Heart left ventricle (tissue), 16 donors: ENCODE data around the gene ATF6. TPM values are rescaled to one million over a fixed set of nuclear protein-coding genes. Genes with fewer than 3 reads are reported as not detected.

Source experiments
- ATAC-seq, 4 donors: fragments of 200-7000 bp; cut with Tn5 transposase; one replicate each; pipeline ENCODE4 v1.9.1; 2020 to 2022; ENCODE audit warnings: moderate library complexity in 4 of 4, mild to moderate bottlenecking in 3 of 4, moderate number of reproducible peaks in 1 of 4
- DNase-seq, 5 donors: peaks; one replicate each; pipeline ENCODE4 v3.0.0-alpha.2; 2020
- H3K27ac ChIP-seq, 12 donors: fragments of 200-600 bp; sonication (generic) in 4 of 12; one replicate each; pipeline versions ENCODE4 v1.5.0 to v1.8.0; 2016 to 2022; ENCODE audit warnings: mild to moderate bottlenecking in 2 of 12
- H3K27me3 ChIP-seq, 9 donors: fragments of 200-600 bp; sonication (generic) in 2 of 9; one replicate each; pipeline versions ENCODE4 v1.5.1 to v1.8.0; 2016 to 2022; ENCODE audit warnings: mild to moderate bottlenecking in 3 of 9
- H3K36me3 ChIP-seq, 9 donors: fragments of 200-600 bp; sonication (generic) in 2 of 9; one replicate each; pipeline versions ENCODE4 v1.5.0 to v1.8.0; 2018 to 2022; ENCODE audit warnings: mild to moderate bottlenecking in 2 of 9
- H3K4me1 ChIP-seq, 12 donors: fragments of 200-600 bp; sonication (generic) in 4 of 12; one replicate each; pipeline versions ENCODE4 v1.5.0 to v1.8.0; 2016 to 2022; ENCODE audit warnings: mild to moderate bottlenecking in 3 of 12
- H3K4me3 ChIP-seq, 12 donors: fragments of 200-600 bp; sonication (generic) in 4 of 12; one replicate each; pipeline versions ENCODE4 v1.5.0 to v1.8.0; 2017 to 2022; ENCODE audit warnings: mild to moderate bottlenecking in 9 of 12, moderate library complexity in 4 of 12
- H3K9me3 ChIP-seq, 12 donors: fragments of 200-600 bp; sonication (generic) in 4 of 12; one replicate each; pipeline versions ENCODE4 v1.5.0 to v1.8.0; 2016 to 2022; ENCODE audit warnings: mild to moderate bottlenecking in 1 of 12
- POLR2A ChIP-seq, 2 donors: fragments of 450-650 bp; IDR thresholded peaks; one replicate each; pipeline ENCODE4 v1.6.1; 2017; ENCODE audit warnings: antibody characterized with exemption in 2 of 2, mild to moderate bottlenecking in 2 of 2, moderate library complexity in 2 of 2
- WGBS, 4 donors: extraction: QIAGEN DNeasy Blood & Tissue Kit in 2 of 4; methylation state at CpG; one replicate each; pipeline versions ENCODE4 v1.1.5 to v1.1.7; 2013 to 2018; 5-methylcytosine and 5-hydroxymethylcytosine counted together
- intact Hi-C, 10 donors: fragments of 100-400 bp; cut with DNase I; formaldehyde crosslinking; loops; one replicate each; pipeline versions ENCODE4 v1.11.1 to v1.14.2; 2022
- polyA plus RNA-seq, 2 donors: library from polyadenylated mRNA; stranded (reverse); fragments of 200-250 nt; gene quantifications; one replicate each; pipeline ENCODE4 v1.2.3, GENCODE V29; 2013
- total RNA-seq, 9 donors: library from RNA; depleted of rRNA in 2 of 9; stranded (reverse); fragments of >200 nt in 2 of 9; fragmentation: NEBNext Ultra II Directional in 3 of 9; extraction: Animal tissue kit (Norgen Biotek cat#: 25700) in 3 of 9; gene quantifications; one replicate each; pipeline versions ENCODE4 v1.1.0 to v1.2.4, GENCODE V29; 2016 to 2023
- TF ChIP-seq, protein P1 (sequence below), 12 donors: fragments of 200-600 bp; sonication (generic) in 4 of 12; IDR thresholded peaks; one replicate each; pipeline versions ENCODE4 v1.5.0 to v1.8.0; 2018 to 2022; ENCODE audit warnings: antibody characterized with exemption in 12 of 12, mild to moderate bottlenecking in 5 of 12
- donor health status: ischemic (EF 13 %, LVEDD 7.1; RV severe dilation, severe dysfunction).
- donor health status: healthy with polysubstance abuse.
- donor health status: DM: no; HTN: yes; CAD: no.
- donor health status: DM: no; HTN: no; CAD: no.
- donor health status: ischemic (EF 25% LVEDD 6.9; RV normal size, moderate dysfunction).
- donor health status: ischemic (EF 25% LVEDD 5.7; RV mildly dilated, moderate dysfunction).
- donor health status: healthy.
- donor health status: DM: yes; HTN: yes; CAD: no.
- donor health status: ischemic (EF 35%, LVEDD 5.7; RV mildly dilated, moderate dysfunction).
- donor health status: nonischemic (EF 11% LVEDD 7.7; RV severe dilation, severe dysfunction).
- donor health status: DM: yes; HTN: yes; CAD: no.
- donor health status: PGD.
- donor health status: ischemic (EF 29% LVEDD 5.4; RV normal size, mild dysfunction).
- donor health status: nonischemic (EF 23%, LVEDD 6.1; RV moderate dilation, normal function).

Gene ATF6
- total and polyA plus RNA-seq, 11 donors, result 3.0 to 24.4 (median 16.3) TPM

DNA sequence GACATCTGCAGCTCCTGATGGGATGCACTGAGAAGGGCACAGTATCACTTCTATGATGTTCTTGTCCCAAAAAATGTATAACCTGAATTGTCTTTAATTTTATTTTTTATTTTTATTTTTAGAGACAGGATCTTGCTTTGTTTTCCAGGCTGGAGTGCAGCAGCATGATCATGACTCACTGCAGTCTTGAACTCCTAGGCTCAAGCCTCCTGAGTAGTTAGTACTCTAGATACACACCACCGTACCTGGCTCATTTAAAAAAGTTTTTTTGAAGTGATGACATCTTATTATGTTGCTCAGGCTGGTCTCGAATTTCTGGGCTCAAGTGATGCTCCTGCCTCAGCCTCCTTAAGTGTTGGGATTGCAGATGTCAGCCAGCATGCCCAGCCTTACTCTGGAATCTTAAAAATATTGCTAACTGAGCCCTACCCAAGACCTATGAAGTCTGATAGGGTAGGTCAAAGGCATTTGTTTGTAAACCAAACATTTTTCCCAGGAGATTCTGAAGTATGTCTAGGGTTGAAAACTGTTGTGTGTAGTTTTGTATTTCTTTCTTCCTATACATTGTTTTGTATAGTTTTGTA, 68.9 kb downstream of the ATF6 start:
- TF ChIP-seq, protein P1, sequence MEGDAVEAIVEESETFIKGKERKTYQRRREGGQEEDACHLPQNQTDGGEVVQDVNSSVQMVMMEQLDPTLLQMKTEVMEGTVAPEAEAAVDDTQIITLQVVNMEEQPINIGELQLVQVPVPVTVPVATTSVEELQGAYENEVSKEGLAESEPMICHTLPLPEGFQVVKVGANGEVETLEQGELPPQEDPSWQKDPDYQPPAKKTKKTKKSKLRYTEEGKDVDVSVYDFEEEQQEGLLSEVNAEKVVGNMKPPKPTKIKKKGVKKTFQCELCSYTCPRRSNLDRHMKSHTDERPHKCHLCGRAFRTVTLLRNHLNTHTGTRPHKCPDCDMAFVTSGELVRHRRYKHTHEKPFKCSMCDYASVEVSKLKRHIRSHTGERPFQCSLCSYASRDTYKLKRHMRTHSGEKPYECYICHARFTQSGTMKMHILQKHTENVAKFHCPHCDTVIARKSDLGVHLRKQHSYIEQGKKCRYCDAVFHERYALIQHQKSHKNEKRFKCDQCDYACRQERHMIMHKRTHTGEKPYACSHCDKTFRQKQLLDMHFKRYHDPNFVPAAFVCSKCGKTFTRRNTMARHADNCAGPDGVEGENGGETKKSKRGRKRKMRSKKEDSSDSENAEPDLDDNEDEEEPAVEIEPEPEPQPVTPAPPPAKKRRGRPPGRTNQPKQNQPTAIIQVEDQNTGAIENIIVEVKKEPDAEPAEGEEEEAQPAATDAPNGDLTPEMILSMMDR (IDR thresholded peaks at IDR 0.05), result no peak
- TF ChIP-seq POLR2A (IDR thresholded peaks at IDR 0.05), result no peak
- H3K27me3 ChIP-seq, result no peaks in the 10 kb centered on the region
- intact Hi-C loops, result no loop called here
- WGBS, 4 donors, result 48 to 84% (median 82%) methylated on average over 2 of the region's 2 CpGs
- no peaks in the 10 kb centered on the region for H3K4me1 ChIP-seq
- H3K36me3 ChIP-seq, result peaks cover 0 to 16% (median 0%) of the 10 kb centered on the region in 9 donors
- H3K9me3 ChIP-seq, result peaks cover 0 to 3% (median 0%) of the 10 kb centered on the region in 12 donors
- no peak overlapping the region for H3K4me3 ChIP-seq
- ATAC-seq, result no peak
- no peak overlapping the region for H3K27ac ChIP-seq
- no peak for DNase-seq

DNA sequence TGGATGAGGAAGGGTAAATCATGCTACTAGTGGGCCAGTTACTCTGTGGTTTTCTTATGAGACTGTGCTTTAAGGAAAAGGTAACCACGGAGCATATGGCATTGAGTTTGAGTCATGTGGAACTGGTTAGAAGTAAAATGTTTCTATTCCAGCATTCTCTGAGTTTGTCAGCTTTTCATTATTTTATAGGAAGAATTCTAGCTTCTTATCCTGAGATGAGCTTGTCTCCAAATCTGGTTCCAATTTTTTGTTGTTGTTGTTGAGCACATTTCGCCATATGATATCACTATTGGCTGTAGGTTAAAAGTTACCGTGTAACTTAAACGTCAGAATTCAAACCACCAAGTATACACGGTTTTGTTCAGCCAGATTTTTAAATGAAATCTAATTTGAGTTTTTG, 69.9 kb downstream of the ATF6 start:
- Histone ChIP-seq H3K4me3 (no peak overlapping the region), H3K4me1 (no peaks in the 10 kb centered on the region), H3K9me3 (peaks cover 0 to 3% (median 0%) of the 10 kb centered on the region in 12 donors), H3K27me3 (no peaks in the 10 kb centered on the region), H3K27ac (no peak overlapping the region), H3K36me3 (peaks cover 0 to 21% (median 0%) of the 10 kb centered on the region in 9 donors)
- intact Hi-C loops, result no loop called here
- DNase-seq, result no peak
- no peak for TF ChIP-seq POLR2A (IDR thresholded peaks at IDR 0.05)
- TF ChIP-seq, protein P1 (IDR thresholded peaks at IDR 0.05), result no peak
- 89 to 93% (median 92%) methylated on average over 5 of the region's 5 CpGs for WGBS, 4 donors
- ATAC-seq, result no peak

- Histone ChIP-seq H3K4me1 (peaks cover 0 to 5% (median 0%) of the 10 kb centered on the region in 12 donors), H3K27ac (no peak overlapping the region), H3K9me3 (peaks cover 0 to 5% (median 0%) of the 10 kb centered on the region in 12 donors), H3K36me3 (peaks cover 0 to 28% (median 3%) of the 10 kb centered on the region in 9 donors), H3K27me3 (no peaks in the 10 kb centered on the region), H3K4me3 (no peak overlapping the region)
- ATAC-seq (peak in 3 of 4 donors; percentile 20 to 74 (median 69)), DNase-seq (peak in 2 of 5 donors; percentile 35 to 49)
- WGBS, 4 donors, result 74 to 83% (median 78%) methylated on average over 2 to 3 of the region's 3 CpGs
- TF ChIP-seq POLR2A (IDR thresholded peaks at IDR 0.05), result no peak
- TF ChIP-seq, protein P1 (IDR thresholded peaks at IDR 0.05), result no peak
- intact Hi-C loops, result no loop called here
Measured at GRCh38 chr1:161838362-161838761, 72.2 kb downstream of the ATF6 start.

GRCh38 chr1:161838885-161839284, 72.8 kb downstream of the ATF6 start:
- intact Hi-C loops, result no loop called here
- ATAC-seq, result no peak
- Histone ChIP-seq H3K36me3 (peaks cover 0 to 30% (median 3%) of the 10 kb centered on the region in 9 donors), H3K9me3 (peaks cover 0 to 5% (median 0%) of the 10 kb centered on the region in 12 donors), H3K27ac (no peak overlapping the region), H3K4me3 (no peak overlapping the region), H3K4me1 (peaks cover 0 to 8% (median 0%) of the 10 kb centered on the region in 12 donors), H3K27me3 (no peaks in the 10 kb centered on the region)
- TF ChIP-seq, protein P1 (IDR thresholded peaks at IDR 0.05), result no peak
- TF ChIP-seq POLR2A (IDR thresholded peaks at IDR 0.05), result no peak
- no peak for DNase-seq
